ENCODE results near the gene CASK. TPM values are rescaled to one million over a fixed set of nuclear protein-coding genes. Genes with fewer than 3 reads are reported as not detected.

The CASK gene
- total and polyA plus RNA-seq, 2 of the 13 experiments (the other 11 are each of a cell fraction or from before 2014, with no cell fraction given): 14.5 to 16.0 TPM

DNA sequence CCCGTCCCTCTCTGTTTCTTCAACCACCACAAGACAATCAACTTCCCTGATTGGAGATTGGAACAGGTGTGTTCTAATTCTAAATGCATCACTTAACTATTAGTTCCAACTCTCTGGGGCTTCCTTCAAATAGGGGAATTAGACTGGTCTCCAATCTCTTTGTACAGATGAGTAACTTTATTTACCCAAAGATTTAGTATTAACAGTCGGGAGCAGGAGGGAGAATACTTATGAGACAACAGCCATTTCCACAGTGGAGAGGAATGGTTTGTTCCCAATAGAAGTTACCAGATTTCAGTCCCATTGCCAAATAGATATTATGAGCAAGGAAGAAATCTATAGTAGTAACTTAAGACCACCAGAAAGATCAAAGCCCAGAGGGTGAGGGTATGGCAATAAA is 46.2 kb downstream of the CASK start:
- H2AFZ ChIP-seq (ENCODE audit: low read length): no peak overlapping the region
- no peak overlapping the region for H3K27ac ChIP-seq (ENCODE audit: extremely low read length, insufficient read depth, low read length)
- CTCF ChIA-PET (ENCODE audit: low intra/inter-chr PET ratio, low total read pairs): no interaction called here
- in situ Hi-C loops (cut with HindIII; ENCODE audit: extremely low pct_ligation_motif_present, low pct_unique_long_range_greater_than_20kb) (no loop called here), intact Hi-C loops (cut with micrococcal nuclease; ENCODE audit: unreplicated experiment) (loop anchor here (5.0 kb wide), 1 partner anchor 45 kb away; the partner anchor contains the start of gene CASK)
- ATAC-seq (peak; percentile 39; the same call in 1 of the 3 replicates), DNase-seq (ENCODE audit: low spot score) (peak; percentile 7), FAIRE-seq (no peak)
- H3K4me3 ChIP-seq (replicated peaks in 1 of 3; ENCODE audit: insufficient read depth in 1 of 3, low read depth in 2 of 3, low read length in 3 of 3): no peak overlapping the region
- TF ChIP-seq, protein P1, sequence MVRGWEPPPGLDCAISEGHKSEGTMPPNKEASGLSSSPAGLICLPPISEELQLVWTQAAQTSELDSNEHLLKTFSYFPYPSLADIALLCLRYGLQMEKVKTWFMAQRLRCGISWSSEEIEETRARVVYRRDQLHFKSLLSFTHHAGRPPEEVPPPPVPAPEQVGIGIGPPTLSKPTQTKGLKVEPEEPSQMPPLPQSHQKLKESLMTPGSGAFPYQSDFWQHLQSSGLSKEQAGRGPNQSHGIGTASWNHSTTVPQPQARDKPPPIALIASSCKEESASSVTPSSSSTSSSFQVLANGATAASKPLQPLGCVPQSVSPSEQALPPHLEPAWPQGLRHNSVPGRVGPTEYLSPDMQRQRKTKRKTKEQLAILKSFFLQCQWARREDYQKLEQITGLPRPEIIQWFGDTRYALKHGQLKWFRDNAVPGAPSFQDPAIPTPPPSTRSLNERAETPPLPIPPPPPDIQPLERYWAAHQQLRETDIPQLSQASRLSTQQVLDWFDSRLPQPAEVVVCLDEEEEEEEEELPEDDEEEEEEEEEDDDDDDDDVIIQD (CRISPR knock-in tag; IDR thresholded peaks at IDR 0.05; ENCODE audit: low read depth): peak; percentile 47; the same call in 1 of the 2 replicates
- no peak for TF ChIP-seq ZNF558 (CRISPR knock-in tag; IDR thresholded peaks at IDR 0.05; ENCODE audit: borderline replicate concordance)
- TF ChIP-seq ZNF780A (CRISPR knock-in tag; IDR thresholded peaks at IDR 0.05): no peak
- H3K36me3 ChIP-seq (replicated peaks in 1 of 2; ENCODE audit: control insufficient read depth in 1 of 2, insufficient read depth in 2 of 2, low read length in 2 of 2): no peaks in the 10 kb centered on the region
- BruUV-seq (replicated peaks): no TSS peak
- peaks cover 29% of the 10 kb centered on the region for H3K4me1 ChIP-seq (ENCODE audit: insufficient read depth, low read length)
- H3K9ac ChIP-seq (ENCODE audit: insufficient read depth, low read depth, low read length): no peak overlapping the region
- 57% methylated on average over 2 of the region's 2 CpGs for WGBS (ENCODE audit: low lambda C conversion rate)
- POLR2A ChIA-PET: no interaction called here
- peaks cover 3% of the 10 kb centered on the region for H3K79me2 ChIP-seq (ENCODE audit: insufficient read depth, low read length)
- H3K4me2 ChIP-seq (ENCODE audit: low read depth, low read length): no peak overlapping the region
- H3K9me3 ChIP-seq (ENCODE audit: low read length): no peaks in the 10 kb centered on the region
- no peaks in the 10 kb centered on the region for H3K27me3 ChIP-seq (ENCODE audit: control insufficient read depth in 1 of 2, insufficient read depth in 2 of 2, low read length in 2 of 2)
- H4K20me1 ChIP-seq (ENCODE audit: insufficient read depth, low read length): no peaks in the 10 kb centered on the region

DNA sequence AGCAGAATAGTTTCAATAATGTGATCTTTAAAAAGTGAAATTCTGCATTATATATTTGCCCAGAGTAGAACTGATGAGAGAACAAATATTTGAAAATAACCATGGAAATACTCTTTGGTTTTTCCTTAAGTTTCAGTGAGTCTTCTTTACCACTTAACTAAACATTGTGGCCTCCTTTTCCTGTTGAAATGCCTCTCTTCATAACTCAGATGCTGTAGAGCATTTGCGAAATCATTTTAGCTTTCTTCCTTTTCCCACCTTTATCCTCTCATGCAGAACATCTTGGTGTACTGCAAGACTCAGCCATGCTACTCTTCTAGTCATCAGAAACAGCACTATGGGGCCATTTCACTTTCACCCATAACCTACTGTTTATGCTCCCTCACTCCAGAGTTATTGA is 48.2 kb downstream of the CASK start:
- Histone ChIP-seq H3K4me2 (ENCODE audit: low read depth, low read length) (no peak overlapping the region), H3K27ac (ENCODE audit: extremely low read length, insufficient read depth, low read length) (no peak overlapping the region), H3K79me2 (ENCODE audit: insufficient read depth, low read length) (peaks cover 3% of the 10 kb centered on the region), H3K4me1 (ENCODE audit: insufficient read depth, low read length) (peaks cover 49% of the 10 kb centered on the region), H4K20me1 (ENCODE audit: insufficient read depth, low read length) (no peaks in the 10 kb centered on the region), H3K9ac (ENCODE audit: insufficient read depth, low read depth, low read length) (no peak overlapping the region), H3K4me3 (replicated peaks in 1 of 3; ENCODE audit: insufficient read depth in 1 of 3, low read depth in 2 of 3, low read length in 3 of 3) (no peak overlapping the region), H3K36me3 (replicated peaks in 1 of 2; ENCODE audit: control insufficient read depth in 1 of 2, insufficient read depth in 2 of 2, low read length in 2 of 2) (no peaks in the 10 kb centered on the region), H3K9me3 (ENCODE audit: low read length) (no peaks in the 10 kb centered on the region), H3K27me3 (ENCODE audit: control insufficient read depth in 1 of 2, insufficient read depth in 2 of 2, low read length in 2 of 2) (no peaks in the 10 kb centered on the region), H2AFZ (ENCODE audit: low read length) (no peak overlapping the region)
- WGBS (ENCODE audit: low lambda C conversion rate): 100% methylated on average over 1 of the region's 1 CpG
- ATAC-seq: no peak
- BruUV-seq (replicated peaks): no TSS peak
- FAIRE-seq: no peak
- CTCF ChIA-PET (ENCODE audit: low intra/inter-chr PET ratio, low total read pairs): no interaction called here
- no peak for DNase-seq (ENCODE audit: low spot score)
- in situ Hi-C loops (cut with HindIII; ENCODE audit: extremely low pct_ligation_motif_present, low pct_unique_long_range_greater_than_20kb) (no loop called here), intact Hi-C loops (cut with micrococcal nuclease; ENCODE audit: unreplicated experiment) (loop anchor here (5.0 kb wide), 1 partner anchor 47 kb away; the partner anchor contains the start of gene CASK)
- POLR2A ChIA-PET: no interaction called here
- TF ChIP-seq SNAI1 (CRISPR knock-in tag; IDR thresholded peaks at IDR 0.05; ENCODE audit: borderline replicate concordance) (no peak), ZNF501 (CRISPR knock-in tag; IDR thresholded peaks at IDR 0.05) (no peak), ZNF34 (CRISPR knock-in tag; IDR thresholded peaks at IDR 0.05; ENCODE audit: borderline replicate concordance) (no peak), SRSF1 (optimal IDR thresholded peaks at IDR 0.05; ENCODE audit: low read depth, low read length) (no peak), MTF2 (CRISPR knock-in tag; IDR thresholded peaks at IDR 0.05; ENCODE audit: borderline replicate concordance) (no peak)
- TF ChIP-seq, protein P2, sequence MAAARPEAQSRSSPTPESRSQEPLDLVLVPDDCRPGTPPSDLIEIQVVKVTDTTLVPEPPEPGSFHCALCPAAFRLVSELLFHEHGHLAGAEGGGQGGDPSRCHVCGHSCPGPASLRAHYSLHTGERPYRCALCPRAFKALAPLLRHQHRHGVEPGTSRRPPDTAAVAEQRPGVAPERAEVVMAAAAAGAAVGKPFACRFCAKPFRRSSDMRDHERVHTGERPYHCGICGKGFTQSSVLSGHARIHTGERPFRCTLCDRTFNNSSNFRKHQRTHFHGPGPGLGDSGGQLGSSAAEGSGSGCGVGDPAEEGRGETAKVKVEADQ (CRISPR knock-in tag; IDR thresholded peaks at IDR 0.05; ENCODE audit: borderline replicate concordance): no peak
- TF ChIP-seq, protein P3, sequence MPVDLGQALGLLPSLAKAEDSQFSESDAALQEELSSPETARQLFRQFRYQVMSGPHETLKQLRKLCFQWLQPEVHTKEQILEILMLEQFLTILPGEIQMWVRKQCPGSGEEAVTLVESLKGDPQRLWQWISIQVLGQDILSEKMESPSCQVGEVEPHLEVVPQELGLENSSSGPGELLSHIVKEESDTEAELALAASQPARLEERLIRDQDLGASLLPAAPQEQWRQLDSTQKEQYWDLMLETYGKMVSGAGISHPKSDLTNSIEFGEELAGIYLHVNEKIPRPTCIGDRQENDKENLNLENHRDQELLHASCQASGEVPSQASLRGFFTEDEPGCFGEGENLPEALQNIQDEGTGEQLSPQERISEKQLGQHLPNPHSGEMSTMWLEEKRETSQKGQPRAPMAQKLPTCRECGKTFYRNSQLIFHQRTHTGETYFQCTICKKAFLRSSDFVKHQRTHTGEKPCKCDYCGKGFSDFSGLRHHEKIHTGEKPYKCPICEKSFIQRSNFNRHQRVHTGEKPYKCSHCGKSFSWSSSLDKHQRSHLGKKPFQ (CRISPR knock-in tag; IDR thresholded peaks at IDR 0.05; ENCODE audit: insufficient replicate concordance): no peak
- TF ChIP-seq, protein P4, sequence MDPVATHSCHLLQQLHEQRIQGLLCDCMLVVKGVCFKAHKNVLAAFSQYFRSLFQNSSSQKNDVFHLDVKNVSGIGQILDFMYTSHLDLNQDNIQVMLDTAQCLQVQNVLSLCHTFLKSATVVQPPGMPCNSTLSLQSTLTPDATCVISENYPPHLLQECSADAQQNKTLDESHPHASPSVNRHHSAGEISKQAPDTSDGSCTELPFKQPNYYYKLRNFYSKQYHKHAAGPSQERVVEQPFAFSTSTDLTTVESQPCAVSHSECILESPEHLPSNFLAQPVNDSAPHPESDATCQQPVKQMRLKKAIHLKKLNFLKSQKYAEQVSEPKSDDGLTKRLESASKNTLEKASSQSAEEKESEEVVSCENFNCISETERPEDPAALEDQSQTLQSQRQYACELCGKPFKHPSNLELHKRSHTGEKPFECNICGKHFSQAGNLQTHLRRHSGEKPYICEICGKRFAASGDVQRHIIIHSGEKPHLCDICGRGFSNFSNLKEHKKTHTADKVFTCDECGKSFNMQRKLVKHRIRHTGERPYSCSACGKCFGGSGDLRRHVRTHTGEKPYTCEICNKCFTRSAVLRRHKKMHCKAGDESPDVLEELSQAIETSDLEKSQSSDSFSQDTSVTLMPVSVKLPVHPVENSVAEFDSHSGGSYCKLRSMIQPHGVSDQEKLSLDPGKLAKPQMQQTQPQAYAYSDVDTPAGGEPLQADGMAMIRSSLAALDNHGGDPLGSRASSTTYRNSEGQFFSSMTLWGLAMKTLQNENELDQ (CRISPR knock-in tag; IDR thresholded peaks at IDR 0.05; ENCODE audit: borderline replicate concordance): no peak

Data from HepG2 (cell line).